PC-9 (cell line): ENCODE data around the gene MAN1A2. TPM values are rescaled to one million over a fixed set of nuclear protein-coding genes. Genes with fewer than 3 reads are reported as not detected.
"Not testable (repeated sequence)": the region's sequence is repeated elsewhere in the genome, so short reads cannot be mapped to it uniquely, and the experiment has no call there.

Experiments used
- BruUV-seq: library from RNA; stranded (reverse); fragments of 400-500 nt; replicated peaks from 2 replicates; lab custom pipeline; 2021; lab: Mats Ljungman, UMichigan
- CTCF ChIA-PET: fragments of 300-600 bp; sonication (Branson Sonifier 250); formaldehyde crosslinking; loops from one replicate; lab custom pipeline; 2022; ENCODE audit warnings: antibody characterized with exemption; lab: Charles Lee
- POLR2A ChIA-PET: fragments of 300-600 bp; sonication (Branson Sonifier 250); formaldehyde crosslinking; loops from one replicate; lab custom pipeline; 2022; ENCODE audit warnings: antibody characterized with exemption; ENCODE audit not compliant: unreplicated experiment; lab: Charles Lee
- DNase-seq, 2 experiments: peaks; one replicate each; pipeline versions ENCODE4 v3.0.0 to v3.0.0-alpha.2; 2015 to 2022; ENCODE audit warnings: mixed read lengths in 1 of 2
- H2AFZ ChIP-seq: fragments of 200-600 bp; sonication (generic); 2 replicates; pipeline ENCODE4 v1.8.1; 2017; ENCODE audit warnings: antibody characterized with exemption
- H3F3A ChIP-seq: fragments of 200-600 bp; sonication (generic); 2 replicates; pipeline ENCODE4 v1.8.1; 2017; ENCODE audit warnings: antibody characterized with exemption, mild to moderate bottlenecking, low read depth; ENCODE audit not compliant: insufficient read depth
- H3K27ac ChIP-seq: fragments of 200-600 bp; sonication (generic); 2 replicates; pipeline ENCODE4 v1.6.1; 2016; ENCODE audit warnings: mixed run types
- H3K27me3 ChIP-seq: fragments of 200-600 bp; sonication (generic); 2 replicates; pipeline ENCODE4 v1.6.1; 2016; ENCODE audit warnings: low read depth, mixed run types; ENCODE audit not compliant: insufficient read depth
- H3K36me3 ChIP-seq: fragments of 200-600 bp; sonication (generic); 2 replicates; pipeline ENCODE4 v1.6.1; 2016; ENCODE audit warnings: low read depth, mixed run types
- H3K4me1 ChIP-seq: fragments of 200-600 bp; sonication (generic); replicated peaks from 2 replicates; pipeline ENCODE4 v1.6.1; 2016; ENCODE audit warnings: mixed run types; ENCODE audit not compliant: insufficient read depth
- H3K4me2 ChIP-seq: fragments of 200-600 bp; sonication (generic); 2 replicates; pipeline ENCODE4 v1.6.1; 2017; ENCODE audit warnings: mixed run types
- H3K4me3 ChIP-seq: fragments of 200-600 bp; sonication (generic); 2 replicates; pipeline ENCODE4 v1.6.1; 2016; ENCODE audit warnings: mixed run types
- H3K79me2 ChIP-seq: fragments of 200-600 bp; sonication (generic); 2 replicates; pipeline ENCODE4 v1.6.1; 2017; ENCODE audit warnings: low read depth, mixed run types
- H3K9me2 ChIP-seq: fragments of 200-600 bp; sonication (generic); 2 replicates; pipeline ENCODE4 v1.8.1; 2017; ENCODE audit warnings: mild to moderate bottlenecking; ENCODE audit not compliant: insufficient read depth
- H3K9me3 ChIP-seq: fragments of 200-600 bp; sonication (generic); 2 replicates; pipeline ENCODE4 v1.8.1; 2016; ENCODE audit warnings: low read depth; ENCODE audit not compliant: insufficient read depth
- H4K20me1 ChIP-seq: fragments of 200-600 bp; sonication (generic); 2 replicates; pipeline ENCODE4 v1.8.1; 2017; ENCODE audit not compliant: insufficient read depth
- EZH2 ChIP-seq: fragments of 200-600 bp; sonication (generic); IDR thresholded peaks from 2 replicates; pipeline ENCODE4 v1.8.0; 2017; ENCODE audit warnings: antibody characterized with exemption, low read depth
- intact Hi-C: fragments of 100-400 bp; cut with micrococcal nuclease; formaldehyde crosslinking; loops from one replicate; pipeline ENCODE4 v1.10.0; 2022; ENCODE audit not compliant: unreplicated experiment
- total RNA-seq: library from RNA; stranded (reverse); gene quantifications from 2 replicates; pipeline ENCODE4 v1.2.3, GENCODE V29; 2021
- TF ChIP-seq, protein P1 (sequence below): fragments of 200-600 bp; sonication (generic); conservative IDR thresholded peaks from 2 replicates; pipeline ENCODE4 v1.6.1; 2017; ENCODE audit warnings: mixed run types, antibody characterized with exemption, mild to moderate bottlenecking, moderate library complexity

Gene MAN1A2
- total RNA-seq, 1 experiment from 2014 or later, result 50.3 TPM

DNA sequence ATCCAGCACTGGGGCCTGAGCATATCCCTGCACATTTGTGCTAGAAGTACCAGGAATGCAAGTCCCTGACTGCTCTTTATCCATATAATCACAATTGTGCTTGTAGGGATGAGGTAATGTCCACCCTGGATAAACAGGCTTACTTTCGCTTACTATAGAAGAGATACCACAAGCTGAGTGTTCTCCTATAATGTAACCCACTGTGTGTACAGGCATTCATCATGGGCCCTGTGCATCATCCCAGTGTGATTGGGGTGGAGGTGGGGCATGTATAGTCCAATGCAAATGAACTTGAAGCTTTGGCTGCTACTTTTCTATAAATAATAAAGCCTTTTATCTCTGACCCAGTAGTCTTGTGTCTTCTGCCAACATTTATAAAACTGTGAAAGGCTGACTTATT is 69.3 kb downstream of the MAN1A2 start:
- CTCF ChIA-PET, result no interaction called here
- Histone ChIP-seq H3K4me2 (no peak overlapping the region), H3K79me2 (peaks cover 7% of the 10 kb centered on the region), H4K20me1 (peaks cover 9% of the 10 kb centered on the region), H3K9me2 (no peaks in the 10 kb centered on the region), H3F3A (peaks cover 14% of the 10 kb centered on the region; the same call in 1 of the 2 replicates), H3K9me3 (no peaks in the 10 kb centered on the region), H3K27me3 (no peaks in the 10 kb centered on the region), H3K4me1 (peaks cover 14% of the 10 kb centered on the region; the same call in 1 of the 2 replicates), H3K4me3 (no peak overlapping the region), H3K27ac (no peak overlapping the region), H3K36me3 (no peaks in the 10 kb centered on the region; the same call in 1 of the 2 replicates), H2AFZ (no peak overlapping the region)
- POLR2A ChIA-PET, result no interaction called here
- BruUV-seq, result no TSS peak
- DNase-seq, result no peak
- intact Hi-C loops, result no loop called here
- no peak for TF ChIP-seq EZH2
- TF ChIP-seq, protein P1, sequence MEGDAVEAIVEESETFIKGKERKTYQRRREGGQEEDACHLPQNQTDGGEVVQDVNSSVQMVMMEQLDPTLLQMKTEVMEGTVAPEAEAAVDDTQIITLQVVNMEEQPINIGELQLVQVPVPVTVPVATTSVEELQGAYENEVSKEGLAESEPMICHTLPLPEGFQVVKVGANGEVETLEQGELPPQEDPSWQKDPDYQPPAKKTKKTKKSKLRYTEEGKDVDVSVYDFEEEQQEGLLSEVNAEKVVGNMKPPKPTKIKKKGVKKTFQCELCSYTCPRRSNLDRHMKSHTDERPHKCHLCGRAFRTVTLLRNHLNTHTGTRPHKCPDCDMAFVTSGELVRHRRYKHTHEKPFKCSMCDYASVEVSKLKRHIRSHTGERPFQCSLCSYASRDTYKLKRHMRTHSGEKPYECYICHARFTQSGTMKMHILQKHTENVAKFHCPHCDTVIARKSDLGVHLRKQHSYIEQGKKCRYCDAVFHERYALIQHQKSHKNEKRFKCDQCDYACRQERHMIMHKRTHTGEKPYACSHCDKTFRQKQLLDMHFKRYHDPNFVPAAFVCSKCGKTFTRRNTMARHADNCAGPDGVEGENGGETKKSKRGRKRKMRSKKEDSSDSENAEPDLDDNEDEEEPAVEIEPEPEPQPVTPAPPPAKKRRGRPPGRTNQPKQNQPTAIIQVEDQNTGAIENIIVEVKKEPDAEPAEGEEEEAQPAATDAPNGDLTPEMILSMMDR, result no peak

GRCh38 chr1:117447661-117448060 is 80.4 kb downstream of the MAN1A2 start:
- intact Hi-C loops, result no loop called here
- CTCF ChIA-PET, result interaction anchor here (0.6 kb wide), 1 partner anchor 1829 kb away, joined by 4 read pairs; no protein-coding TSS in a partner anchor

DNA sequence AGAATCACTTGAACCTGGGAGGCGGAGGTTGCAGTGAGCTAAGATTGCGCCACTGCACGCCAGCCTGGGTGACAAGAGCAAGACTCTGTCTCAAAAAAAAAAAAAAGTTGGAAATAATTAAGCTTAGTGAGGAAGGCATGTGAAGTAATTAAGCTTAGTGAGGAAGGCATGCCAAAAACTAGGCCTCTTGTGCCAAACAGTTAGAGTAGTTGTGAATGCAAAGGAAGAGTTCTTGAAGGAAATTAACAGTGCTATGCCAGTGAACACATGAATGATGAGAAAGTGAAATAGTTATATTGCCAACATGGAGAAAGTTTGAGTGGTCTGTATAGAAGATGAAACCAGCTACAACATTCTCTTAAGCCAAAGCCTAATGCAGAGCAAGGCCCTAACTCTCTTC is 85.0 kb downstream of the MAN1A2 start:
- ChIA-PET CTCF (no interaction called here), POLR2A (interaction anchor here (0.6 kb wide), 2 partner anchors 39 to 89 kb away, joined by 3 read pairs; no protein-coding TSS in a partner anchor)
- Histone ChIP-seq H3K36me3 (peaks cover 4% of the 10 kb centered on the region; the same call in 1 of the 2 replicates), H3F3A (no peaks in the 10 kb centered on the region), H3K9me2 (no peaks in the 10 kb centered on the region), H4K20me1 (no peaks in the 10 kb centered on the region; the same call in 1 of the 2 replicates), H3K27me3 (no peaks in the 10 kb centered on the region), H3K4me1 (no peaks in the 10 kb centered on the region), H2AFZ (no peak overlapping the region), H3K9me3 (no peaks in the 10 kb centered on the region), H3K79me2 (no peaks in the 10 kb centered on the region), H3K4me2 (no peak overlapping the region), H3K4me3 (no peak overlapping the region), H3K27ac (no peak overlapping the region)
- TF ChIP-seq EZH2, result no peak
- TF ChIP-seq, protein P1, result no peak
- BruUV-seq, result no TSS peak
- no peak for DNase-seq
- intact Hi-C loops, result no loop called here

More at GRCh38 chr1:117447661-117448060, 80.4 kb downstream of the MAN1A2 start:
- no peaks in the 10 kb centered on the region for H3K79me2 ChIP-seq
- H3K4me1 ChIP-seq, result no peaks in the 10 kb centered on the region
- H3F3A ChIP-seq, result no peaks in the 10 kb centered on the region
- POLR2A ChIA-PET, result no interaction called here
- no peak overlapping the region for H3K4me2 ChIP-seq
- H3K36me3 ChIP-seq, result peaks cover 5% of the 10 kb centered on the region; the same call in 1 of the 2 replicates
- no peaks in the 10 kb centered on the region for H3K9me3 ChIP-seq
- no peak overlapping the region for H3K27ac ChIP-seq
- no TSS peak for BruUV-seq
- no peaks in the 10 kb centered on the region for H3K9me2 ChIP-seq
- H2AFZ ChIP-seq, result no peak overlapping the region
- DNase-seq, result no peak
- no peaks in the 10 kb centered on the region; the same call in 1 of the 2 replicates for H4K20me1 ChIP-seq
- no peak for TF ChIP-seq EZH2
- no peak overlapping the region for H3K4me3 ChIP-seq
- H3K27me3 ChIP-seq, result no peaks in the 10 kb centered on the region

DNA sequence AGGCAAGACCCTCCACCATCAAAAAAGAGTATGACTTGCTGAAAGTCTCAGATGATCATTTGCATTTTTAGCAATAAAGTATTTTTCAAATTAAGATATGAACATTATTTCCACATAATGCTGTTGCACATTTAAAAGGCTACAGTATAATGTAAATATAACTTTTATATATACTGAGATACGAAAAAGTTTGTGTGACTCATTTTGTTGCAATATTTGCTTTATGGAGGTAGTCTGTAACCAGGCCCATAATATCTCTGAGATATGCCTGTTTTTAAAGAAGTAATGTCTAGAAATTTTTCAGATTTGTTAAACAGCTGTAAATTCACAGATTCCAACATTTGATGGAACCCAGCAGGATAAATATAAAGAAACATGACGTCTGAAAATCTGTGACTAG is 86.7 kb downstream of the MAN1A2 start:
- Histone ChIP-seq H3K4me2 (no peak overlapping the region), H3K36me3 (no peaks in the 10 kb centered on the region), H2AFZ (no peak overlapping the region), H3K27me3 (no peaks in the 10 kb centered on the region), H3K79me2 (no peaks in the 10 kb centered on the region), H3K27ac (no peak overlapping the region), H3K4me3 (no peak overlapping the region), H3K9me3 (no peaks in the 10 kb centered on the region), H3K9me2 (no peaks in the 10 kb centered on the region), H3F3A (no peaks in the 10 kb centered on the region), H3K4me1 (no peaks in the 10 kb centered on the region), H4K20me1 (no peaks in the 10 kb centered on the region)
- CTCF ChIA-PET, result no interaction called here
- BruUV-seq, result no TSS peak
- POLR2A ChIA-PET, result no interaction called here
- no peak for DNase-seq
- intact Hi-C loops, result no loop called here
- TF ChIP-seq EZH2, result no peak
- TF ChIP-seq, protein P1, result no peak

- H3K79me2 ChIP-seq, H3K9me3 ChIP-seq, H3K4me1 ChIP-seq, POLR2A ChIA-PET, H4K20me1 ChIP-seq, H3F3A ChIP-seq, H3K27me3 ChIP-seq, H3K4me2 ChIP-seq, H3K27ac ChIP-seq, CTCF ChIA-PET, H3K4me3 ChIP-seq, H3K36me3 ChIP-seq, BruUV-seq, H2AFZ ChIP-seq, DNase-seq, intact Hi-C loops, H3K9me2 ChIP-seq: not testable (repeated sequence)
Observed at GRCh38 chr1:117458410-117458809, 91.2 kb downstream of the MAN1A2 start.
